HUES48 (cell line): ENCODE data around the gene LHX4.

Source experiments
- H3K27ac ChIP-seq: one replicate; pipeline ENCODE4 v1.7.0; 2013; ENCODE audit warnings: low read depth, low read length, inconsistent platforms
- H3K27me3 ChIP-seq: 2 replicates; pipeline ENCODE4 v1.6.1; 2013; ENCODE audit warnings: mild to moderate bottlenecking, low read length; ENCODE audit not compliant: control insufficient read depth, insufficient read depth
- H3K36me3 ChIP-seq: 2 replicates; pipeline ENCODE4 v1.6.1; 2013; ENCODE audit warnings: low read length; ENCODE audit not compliant: control insufficient read depth, insufficient read depth
- H3K4me1 ChIP-seq: 2 replicates; pipeline ENCODE4 v1.6.1; 2013; ENCODE audit warnings: mild to moderate bottlenecking, low read length; ENCODE audit not compliant: control insufficient read depth, insufficient read depth
- H3K4me3 ChIP-seq: 2 replicates; pipeline ENCODE4 v1.5.1; 2013; ENCODE audit warnings: mild to moderate bottlenecking, low read depth, low read length
- H3K9ac ChIP-seq: 2 replicates; pipeline ENCODE4 v1.6.1; 2013; ENCODE audit warnings: mild to moderate bottlenecking, low read depth, low read length, moderate library complexity
- H3K9me3 ChIP-seq: 2 replicates; pipeline ENCODE4 v1.6.1; 2013; ENCODE audit warnings: low read length; ENCODE audit not compliant: control insufficient read depth, insufficient read depth

LHX4 gene

GRCh38 chr1:180235502-180236239, 5.6 kb downstream of the LHX4 start:
- no peak overlapping the region for H3K27ac ChIP-seq
- H3K36me3 ChIP-seq: no peaks in the 10 kb centered on the region
- peak overlapping the region; percentile 56 for H3K4me3 ChIP-seq
- peaks cover 81% of the 10 kb centered on the region for H3K27me3 ChIP-seq
- no peaks in the 10 kb centered on the region for H3K9me3 ChIP-seq
- H3K4me1 ChIP-seq: peaks cover 77% of the 10 kb centered on the region
- H3K9ac ChIP-seq: peak overlapping the region; percentile 13; the same call in 1 of the 2 replicates

- Histone ChIP-seq H3K9me3 (no peaks in the 10 kb centered on the region), H3K36me3 (no peaks in the 10 kb centered on the region), H3K4me3 (peak overlapping the region; percentile 56), H3K27ac (no peak overlapping the region), H3K27me3 (peaks cover 69% of the 10 kb centered on the region), H3K4me1 (peaks cover 82% of the 10 kb centered on the region), H3K9ac (0 out of 2 replicates have a peak overlapping the region, but pooled peaks have one; percentile 9)
These were observed 6.8 kb downstream of the LHX4 start for GRCh38 chr1:180236698-180237509.

GRCh38 chr1:180237869-180238476, 7.9 kb downstream of the LHX4 start:
- peak overlapping the region; percentile 46 for H3K4me3 ChIP-seq
- peaks cover 58% of the 10 kb centered on the region for H3K27me3 ChIP-seq
- H3K27ac ChIP-seq: peak overlapping the region; percentile 92
- no peaks in the 10 kb centered on the region for H3K36me3 ChIP-seq
- no peak overlapping the region for H3K9ac ChIP-seq
- peaks cover 81% of the 10 kb centered on the region for H3K4me1 ChIP-seq
- H3K9me3 ChIP-seq: no peaks in the 10 kb centered on the region

GRCh38 chr1:180238675-180239074, 8.6 kb downstream of the LHX4 start:
- Histone ChIP-seq H3K9me3 (no peaks in the 10 kb centered on the region), H3K27ac (peak overlapping the region; percentile 92), H3K4me3 (peak overlapping the region; percentile 46), H3K27me3 (peaks cover 51% of the 10 kb centered on the region), H3K9ac (peak overlapping the region; percentile 15; the same call in 1 of the 2 replicates), H3K36me3 (no peaks in the 10 kb centered on the region), H3K4me1 (peaks cover 79% of the 10 kb centered on the region)

- H3K9ac ChIP-seq: peak overlapping the region; percentile 46
- no peaks in the 10 kb centered on the region for H3K9me3 ChIP-seq
- no peaks in the 10 kb centered on the region for H3K36me3 ChIP-seq
- H3K27me3 ChIP-seq: peaks cover 44% of the 10 kb centered on the region
- peak overlapping the region; percentile 92 for H3K27ac ChIP-seq
- H3K4me1 ChIP-seq: peaks cover 82% of the 10 kb centered on the region
- H3K4me3 ChIP-seq: peak overlapping the region; percentile 46
These were observed 9.4 kb downstream of the LHX4 start for GRCh38 chr1:180239145-180240096.

- Histone ChIP-seq H3K36me3 (no peaks in the 10 kb centered on the region), H3K4me1 (peaks cover 69% of the 10 kb centered on the region), H3K4me3 (no peak overlapping the region), H3K27me3 (peaks cover 19% of the 10 kb centered on the region), H3K27ac (no peak overlapping the region), H3K9ac (no peak overlapping the region), H3K9me3 (no peaks in the 10 kb centered on the region)
These were observed 11.9 kb downstream of the LHX4 start for GRCh38 chr1:180241716-180242544.

- peaks cover 64% of the 10 kb centered on the region for H3K4me1 ChIP-seq
- no peaks in the 10 kb centered on the region for H3K36me3 ChIP-seq
- peaks cover 1% of the 10 kb centered on the region; the same call in 1 of the 2 replicates for H3K27me3 ChIP-seq
- no peaks in the 10 kb centered on the region for H3K9me3 ChIP-seq
- H3K4me3 ChIP-seq: no peak overlapping the region
- no peak overlapping the region for H3K27ac ChIP-seq
- H3K9ac ChIP-seq: no peak overlapping the region
These were observed 13.6 kb downstream of the LHX4 start for GRCh38 chr1:180243517-180244221.

GRCh38 chr1:180244840-180245239, 14.8 kb downstream of the LHX4 start:
- Histone ChIP-seq H3K4me3 (no peak overlapping the region), H3K36me3 (no peaks in the 10 kb centered on the region), H3K9me3 (no peaks in the 10 kb centered on the region), H3K4me1 (peaks cover 57% of the 10 kb centered on the region), H3K27ac (no peak overlapping the region), H3K9ac (no peak overlapping the region), H3K27me3 (no peaks in the 10 kb centered on the region)

- Histone ChIP-seq H3K9me3 (no peaks in the 10 kb centered on the region), H3K27ac (no peak overlapping the region), H3K4me1 (peaks cover 42% of the 10 kb centered on the region), H3K36me3 (no peaks in the 10 kb centered on the region), H3K4me3 (no peak overlapping the region), H3K9ac (no peak overlapping the region), H3K27me3 (no peaks in the 10 kb centered on the region)
These were observed 16.5 kb downstream of the LHX4 start for GRCh38 chr1:180246579-180246978.
